Suprapubic skin (tissue), 4 donors: ENCODE results near the gene SPG7.

Experiments used
- EP300 ChIP-seq: sonication (generic); formaldehyde crosslinking; IDR thresholded peaks from one replicate; pipeline ENCODE4 v1.6.1; 2017; ENCODE audit warnings: antibody characterized with exemption
- POLR2A ChIP-seq, 2 donors: fragments of 450-650 bp; IDR thresholded peaks; one replicate each; pipeline ENCODE4 v1.6.1; 2017; ENCODE audit warnings: antibody characterized with exemption in 2 of 2, mild to moderate bottlenecking in 2 of 2, moderate library complexity in 2 of 2
- POLR2AphosphoS5 ChIP-seq, 3 donors: sonication (generic); formaldehyde crosslinking; IDR thresholded peaks; one replicate each; pipeline ENCODE4 v1.6.1; 2017; ENCODE audit warnings: antibody characterized with exemption in 3 of 3
- TF ChIP-seq, protein P1 (sequence below), 2 donors: fragments of 200-600 bp in 1 of 2; fragments of 450-650 bp in 1 of 2; sonication (generic) in 1 of 2; IDR thresholded peaks; one replicate each; pipeline ENCODE4 v1.5.1; 2016 to 2019; ENCODE audit warnings: antibody characterized with exemption in 2 of 2, mild to moderate bottlenecking in 1 of 2, moderate library complexity in 1 of 2

DNA sequence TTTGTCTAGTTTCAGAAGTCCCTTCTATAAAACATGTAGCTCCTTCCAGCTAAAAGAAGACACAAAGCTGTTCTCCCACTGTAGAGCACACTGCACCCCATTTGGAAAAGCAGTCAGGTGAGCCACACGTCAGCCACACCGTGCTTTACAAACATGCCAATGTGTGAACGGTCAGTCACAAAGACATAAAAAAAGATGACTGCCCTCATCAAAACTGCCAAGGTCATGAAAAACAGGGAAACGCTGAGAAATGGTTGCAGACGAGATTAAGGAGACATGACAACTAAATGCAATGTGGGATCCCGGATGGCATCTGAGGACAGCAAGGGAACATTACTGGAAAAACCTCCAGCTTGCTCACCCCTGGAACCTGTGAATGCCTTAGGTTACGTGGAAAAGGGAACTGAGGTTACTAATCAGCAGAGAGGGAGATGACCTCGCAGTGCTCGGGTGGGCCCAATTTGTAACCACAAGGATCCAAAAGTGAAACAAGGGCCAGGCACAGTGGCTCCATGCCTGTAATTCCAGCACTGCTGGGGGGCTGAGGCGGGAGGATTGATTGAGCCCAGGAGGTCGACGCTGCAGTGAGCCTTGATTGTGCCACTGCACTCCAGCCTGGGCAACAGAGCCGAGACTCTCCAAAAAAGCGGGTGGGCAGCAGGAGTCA is 25.9 kb upstream of the SPG7 start:
- TF ChIP-seq, protein P1, sequence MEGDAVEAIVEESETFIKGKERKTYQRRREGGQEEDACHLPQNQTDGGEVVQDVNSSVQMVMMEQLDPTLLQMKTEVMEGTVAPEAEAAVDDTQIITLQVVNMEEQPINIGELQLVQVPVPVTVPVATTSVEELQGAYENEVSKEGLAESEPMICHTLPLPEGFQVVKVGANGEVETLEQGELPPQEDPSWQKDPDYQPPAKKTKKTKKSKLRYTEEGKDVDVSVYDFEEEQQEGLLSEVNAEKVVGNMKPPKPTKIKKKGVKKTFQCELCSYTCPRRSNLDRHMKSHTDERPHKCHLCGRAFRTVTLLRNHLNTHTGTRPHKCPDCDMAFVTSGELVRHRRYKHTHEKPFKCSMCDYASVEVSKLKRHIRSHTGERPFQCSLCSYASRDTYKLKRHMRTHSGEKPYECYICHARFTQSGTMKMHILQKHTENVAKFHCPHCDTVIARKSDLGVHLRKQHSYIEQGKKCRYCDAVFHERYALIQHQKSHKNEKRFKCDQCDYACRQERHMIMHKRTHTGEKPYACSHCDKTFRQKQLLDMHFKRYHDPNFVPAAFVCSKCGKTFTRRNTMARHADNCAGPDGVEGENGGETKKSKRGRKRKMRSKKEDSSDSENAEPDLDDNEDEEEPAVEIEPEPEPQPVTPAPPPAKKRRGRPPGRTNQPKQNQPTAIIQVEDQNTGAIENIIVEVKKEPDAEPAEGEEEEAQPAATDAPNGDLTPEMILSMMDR (IDR thresholded peaks at IDR 0.05): no peak
- no peak for TF ChIP-seq EP300
- TF ChIP-seq POLR2A (IDR thresholded peaks at IDR 0.05): no peak
- TF ChIP-seq POLR2AphosphoS5 (IDR thresholded peaks at IDR 0.05): no peak
